Inferior parietal cortex (tissue), 1 donor: ENCODE data around the gene SLC39A7.

Experiments used
- DNase-seq: peaks from one replicate; pipeline ENCODE4 v3.0.0-alpha.2; 2016; ENCODE audit errors: extremely low spot score

Gene SLC39A7

GRCh38 chr6:33190504-33191107 lies 10.1 kb upstream of the SLC39A7 start:
- no peak for DNase-seq

GRCh38 chr6:33191383-33192104 lies 9.1 kb upstream of the SLC39A7 start:
- no peak for DNase-seq

DNA sequence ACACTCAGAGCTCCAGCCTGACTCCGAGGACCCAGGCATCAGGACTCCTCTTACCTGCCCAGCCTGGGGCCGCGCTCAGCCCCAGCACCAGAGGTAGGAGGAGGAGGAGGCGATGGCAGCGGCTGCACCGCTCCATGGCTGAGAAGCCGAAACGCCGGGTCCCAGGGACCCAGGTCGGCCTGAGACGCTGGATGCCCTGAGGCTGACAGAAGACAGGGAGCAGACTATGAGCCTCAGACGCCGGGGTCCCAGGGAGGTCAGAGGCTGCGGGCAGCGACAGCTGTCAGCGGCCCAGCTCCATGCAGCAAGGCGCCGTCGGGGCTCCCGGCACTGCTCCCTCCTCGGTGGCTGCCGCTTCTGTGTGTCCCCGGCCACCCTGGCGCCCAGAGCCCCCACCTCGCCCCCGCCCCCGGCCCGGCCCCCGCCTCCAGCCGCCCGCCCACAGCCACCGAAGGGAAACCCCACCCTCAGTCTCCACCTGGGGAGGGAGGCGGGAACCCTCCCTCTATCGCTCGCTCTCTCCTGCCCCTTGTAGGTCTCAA lies 8.5 kb upstream of the SLC39A7 start, which contains the start of gene COL11A2:
Gene COL11A2, minus strand, starts transcription at position 363 of the 542 bp plus-strand sequence. Its CDS starts 227 bp downstream, at position 136.
- DNase-seq, result no peak

DNA sequence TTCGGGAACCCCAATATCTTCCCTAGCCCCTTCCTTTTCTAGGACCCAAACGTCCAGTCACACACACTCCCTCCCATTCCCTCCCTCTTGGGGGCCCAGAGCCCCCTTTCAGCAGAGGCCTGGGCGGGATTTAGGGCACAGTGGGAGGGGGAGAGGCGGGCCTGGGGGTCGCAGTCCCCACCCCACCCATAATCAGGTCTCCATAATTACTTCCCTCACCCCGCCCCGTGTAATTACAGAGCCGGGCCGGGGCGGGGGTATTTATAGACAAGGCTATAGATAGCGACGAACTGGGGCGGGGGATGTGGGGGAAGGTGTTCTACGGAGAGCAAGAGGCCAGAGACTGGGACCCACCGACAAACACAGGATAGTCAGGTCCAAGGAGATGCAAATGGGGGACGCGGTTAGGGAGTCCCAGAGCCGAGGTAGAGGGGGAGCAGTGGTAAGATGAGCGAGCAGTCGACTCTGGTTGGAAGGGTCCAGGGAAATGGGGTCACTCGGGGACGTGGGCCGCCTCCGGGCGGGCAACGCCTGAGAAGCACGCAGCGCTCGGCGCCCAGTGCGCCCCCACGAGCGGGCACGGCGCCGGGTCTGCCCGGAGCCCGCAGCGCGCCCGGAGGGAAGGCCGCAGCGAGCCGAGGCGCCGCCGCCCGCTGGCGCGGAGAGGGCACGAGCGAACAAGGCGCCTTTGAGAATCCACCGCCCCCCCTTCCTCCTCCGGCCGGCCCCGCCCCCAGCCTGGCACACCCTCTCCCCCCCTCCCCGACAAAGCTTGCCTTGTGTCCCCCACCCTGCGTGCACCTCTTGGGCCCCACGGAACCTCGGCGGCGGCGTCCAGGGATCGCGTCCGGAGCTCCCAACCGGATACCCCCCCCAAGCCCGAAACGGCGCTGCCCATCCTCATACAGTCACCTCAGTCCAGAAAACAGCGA lies 7.7 kb upstream of the SLC39A7 start:
- peak; percentile 57 for DNase-seq

- no peak for DNase-seq
These were observed 7.0 kb upstream of the SLC39A7 start for GRCh38 chr6:33193619-33194018.

DNA sequence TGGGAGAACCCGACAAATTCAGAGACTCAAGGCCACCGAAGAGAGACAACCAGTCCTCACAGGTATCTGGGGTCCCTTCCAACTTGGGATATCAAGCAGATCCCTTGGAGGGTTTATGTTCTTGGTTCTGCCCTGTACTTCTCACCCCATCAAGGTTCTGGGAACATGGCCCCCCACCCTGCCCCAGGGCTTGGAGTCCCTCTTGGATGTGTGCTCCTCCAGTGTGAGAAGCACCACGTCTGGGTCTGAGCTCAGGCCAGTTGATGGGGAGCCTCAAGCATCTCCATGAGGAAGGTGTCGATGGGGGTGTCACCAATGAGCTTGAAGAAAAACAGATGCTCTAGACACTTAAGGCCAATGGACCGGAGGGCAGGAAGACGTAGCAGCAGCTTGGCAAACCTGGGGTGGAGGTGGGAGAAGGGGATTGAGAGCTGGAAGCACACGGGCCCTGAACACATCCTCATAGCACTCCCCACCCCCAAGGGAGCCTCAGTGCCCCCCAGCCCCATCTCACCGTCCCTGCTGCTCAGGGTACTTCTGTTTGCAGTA lies 6.2 kb upstream of the SLC39A7 start:
- no peak for DNase-seq

DNA sequence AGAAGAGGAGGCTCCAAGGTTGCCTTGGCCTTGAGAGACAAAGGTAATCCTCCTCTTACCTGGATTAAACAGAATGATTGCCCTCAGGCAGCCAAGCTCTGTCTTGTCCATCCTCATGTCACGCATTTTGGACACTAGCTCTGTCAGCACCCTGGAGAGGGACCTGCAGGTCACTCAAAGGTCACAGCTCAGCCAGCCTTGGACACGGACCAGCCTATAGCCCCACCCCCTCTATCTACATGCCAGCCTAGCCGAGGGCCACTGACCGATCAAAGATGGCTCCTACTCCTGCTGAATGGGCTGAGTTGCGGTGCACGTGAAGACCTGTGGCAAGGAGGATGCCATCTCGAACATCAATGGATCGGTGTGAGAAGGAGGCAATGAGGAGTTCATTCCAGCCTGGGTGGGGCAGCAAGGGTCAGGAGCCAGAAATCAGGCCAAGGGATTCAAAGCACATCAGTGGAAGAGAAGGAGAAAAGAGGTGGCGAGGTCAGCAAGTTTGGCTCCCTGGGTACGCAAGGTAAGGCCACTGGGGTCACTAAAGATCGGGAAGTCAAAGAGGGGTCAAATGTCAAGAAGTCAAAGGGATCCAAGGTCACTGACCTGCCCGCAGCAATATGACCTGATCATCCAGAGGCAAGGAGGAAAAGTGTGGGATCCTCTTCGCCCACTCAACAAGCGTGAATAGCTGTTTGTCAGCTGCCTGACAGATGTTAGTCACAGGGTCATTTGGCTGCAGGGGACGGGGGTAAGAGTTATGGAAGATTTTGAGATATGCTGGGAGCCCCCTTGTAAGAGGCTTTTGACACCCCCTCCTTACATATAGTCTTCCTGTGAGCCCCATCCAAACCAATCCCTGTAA lies 5.1 kb upstream of the SLC39A7 start:
- DNase-seq, result no peak

DNA sequence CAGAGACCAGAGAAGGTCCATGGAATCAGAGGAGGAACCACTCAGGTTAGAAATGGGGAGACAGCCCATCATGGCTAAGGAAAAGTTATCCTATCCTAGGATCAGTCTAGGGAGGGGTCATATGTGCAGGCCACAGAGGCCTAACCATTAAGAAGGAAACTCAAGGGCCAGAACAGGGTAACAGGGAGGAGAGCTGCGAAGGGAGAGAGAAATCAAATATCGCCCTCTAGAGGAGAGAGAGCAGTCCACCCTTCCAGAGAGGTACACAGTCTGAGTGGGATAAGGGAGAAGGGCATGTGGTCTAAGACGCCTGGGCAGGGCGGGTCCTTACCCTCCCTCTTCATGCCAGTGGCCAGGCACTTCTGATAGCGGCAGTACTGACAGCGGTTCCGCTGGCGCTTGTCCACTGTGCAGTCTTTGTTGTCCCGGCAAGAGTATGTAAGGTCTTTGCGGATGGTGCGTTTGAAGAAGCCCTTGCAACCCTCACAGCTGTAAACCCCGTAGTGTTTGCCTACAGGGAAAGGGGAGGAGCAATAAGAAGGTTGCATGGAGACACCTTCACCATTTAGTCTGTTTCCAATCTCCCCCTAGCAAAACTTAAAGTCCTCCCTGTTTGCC lies 3.1 kb upstream of the SLC39A7 start:
- DNase-seq, result peak; percentile 79

- DNase-seq, result no peak
These were observed 2.4 kb upstream of the SLC39A7 start for GRCh38 chr6:33198159-33198852.

DNA sequence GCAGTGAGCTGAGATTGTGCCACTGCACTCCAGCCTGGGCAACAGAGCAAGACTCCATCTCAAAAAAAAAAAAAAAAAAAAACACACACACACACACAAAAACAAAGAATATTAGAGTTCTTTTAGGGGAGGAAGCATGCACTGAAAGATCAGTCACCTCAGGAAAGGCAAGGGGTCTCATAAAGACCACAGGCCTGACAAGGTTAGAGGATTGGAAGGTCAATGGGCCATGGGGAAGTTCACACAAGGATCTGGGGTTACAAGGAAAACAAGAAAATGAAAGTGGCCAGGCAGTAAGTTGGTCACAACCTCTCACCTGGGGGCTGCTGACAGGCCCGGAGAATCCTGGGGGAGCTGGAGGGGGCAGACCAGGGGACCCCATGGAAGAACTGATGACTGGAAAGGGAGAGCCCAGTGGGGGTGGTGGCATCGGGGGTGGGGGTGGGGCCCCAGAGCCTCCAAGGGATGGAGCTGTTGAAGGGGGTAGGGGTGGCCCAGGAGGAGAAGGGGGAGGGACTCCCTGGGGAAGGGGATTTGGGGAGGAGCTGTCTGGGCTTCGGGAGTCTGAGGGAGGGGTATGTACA lies 1.7 kb upstream of the SLC39A7 start:
- DNase-seq, result no peak

DNA sequence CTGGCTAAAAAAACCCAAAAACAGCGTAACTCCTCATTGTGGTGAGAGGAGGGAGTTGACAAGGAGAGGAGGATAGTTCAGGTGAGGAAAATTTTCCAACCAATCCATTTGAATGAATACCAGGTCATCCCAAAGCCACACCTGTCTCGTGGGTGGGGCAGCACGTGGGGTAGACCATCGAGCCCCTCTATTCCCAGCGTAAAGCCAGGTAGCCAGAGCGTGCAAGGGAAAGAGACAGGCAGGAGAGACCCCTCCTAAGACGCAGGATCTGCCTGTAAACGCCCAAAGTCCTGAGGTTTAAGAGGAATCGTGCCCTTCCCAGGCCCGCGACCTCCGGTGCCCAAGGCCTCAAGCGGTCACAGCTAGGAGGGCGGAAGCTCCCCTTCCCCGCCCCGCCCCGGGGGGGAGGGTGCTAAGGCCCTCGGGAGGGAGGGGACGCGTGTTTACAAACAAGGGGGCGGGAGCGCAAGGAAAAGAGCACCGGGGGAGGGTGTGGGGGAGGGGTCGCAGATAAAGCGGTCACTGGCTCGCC lies 914 bp upstream of the SLC39A7 start:
- peak; percentile 56 for DNase-seq

DNA sequence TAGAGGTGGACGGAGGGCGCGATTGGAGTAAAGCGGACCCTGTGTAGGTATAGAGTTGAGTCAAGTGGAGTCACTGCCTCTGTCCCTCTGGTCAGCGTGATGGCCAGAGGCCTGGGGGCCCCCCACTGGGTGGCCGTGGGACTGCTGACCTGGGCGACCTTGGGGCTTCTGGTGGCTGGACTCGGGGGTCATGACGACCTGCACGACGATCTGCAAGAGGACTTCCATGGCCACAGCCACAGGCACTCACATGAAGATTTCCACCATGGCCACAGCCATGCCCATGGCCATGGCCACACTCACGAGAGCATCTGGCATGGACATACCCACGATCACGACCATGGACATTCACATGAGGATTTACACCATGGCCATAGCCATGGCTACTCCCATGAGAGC lies 479 bp downstream of the SLC39A7 start:
- no peak for DNase-seq

GRCh38 chr6:33201935-33202334 lies 1.3 kb downstream of the SLC39A7 start:
- no peak for DNase-seq

GRCh38 chr6:33202799-33203198 lies 2.1 kb downstream of the SLC39A7 start:
- no peak for DNase-seq

GRCh38 chr6:33203443-33204164 lies 2.9 kb downstream of the SLC39A7 start:
- DNase-seq, result no peak

- no peak for DNase-seq
These were observed 3.4 kb downstream of the SLC39A7 start for GRCh38 chr6:33204165-33204414.

DNA sequence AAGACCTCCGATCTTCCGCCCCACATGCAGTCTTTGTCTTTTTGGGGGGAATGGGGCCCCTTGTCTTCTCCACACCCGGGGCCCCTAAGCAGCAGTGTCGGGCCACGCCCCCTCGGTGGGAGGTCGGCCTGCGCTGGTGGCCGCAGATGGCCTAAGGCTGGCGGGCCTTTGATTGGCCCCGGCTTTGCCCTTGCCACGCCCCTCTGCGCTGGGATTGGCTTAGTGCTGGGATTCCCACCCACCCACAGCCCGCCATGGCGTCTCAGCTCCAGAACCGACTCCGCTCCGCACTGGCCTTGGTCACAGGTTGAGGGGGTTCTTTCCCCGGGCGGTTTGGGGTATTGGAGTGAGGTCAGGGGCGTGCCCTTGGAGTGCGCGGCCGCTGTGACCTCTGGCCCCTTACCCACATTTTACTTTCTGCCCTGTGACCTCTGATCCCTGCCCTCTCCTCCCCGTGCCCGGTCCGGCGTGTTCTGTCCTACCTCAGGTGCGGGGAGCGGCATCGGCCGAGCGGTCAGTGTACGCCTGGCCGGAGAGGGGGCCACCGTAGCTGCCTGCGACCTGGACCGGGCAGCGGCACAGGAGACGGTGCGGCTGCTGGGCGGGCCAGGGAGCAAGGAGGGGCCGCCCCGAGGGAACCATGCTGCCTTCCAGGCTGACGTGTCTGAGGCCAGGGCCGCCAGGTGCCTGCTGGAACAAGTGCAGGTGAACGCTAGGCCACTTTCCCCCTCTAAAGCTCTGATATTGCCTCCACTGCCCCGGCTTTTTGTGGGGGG lies 3.9 kb downstream of the SLC39A7 start, which contains the start of gene HSD17B8:
Gene HSD17B8, plus strand, starts transcription at position 241 of the 776 bp plus-strand sequence. Its CDS starts 14 bp downstream, at position 255.
- DNase-seq, result peak; percentile 91
